Measurements from ENCODE around the gene OR5H14. TPM values are rescaled to one million over a fixed set of nuclear protein-coding genes. Genes with fewer than 3 reads are reported as not detected.
A peak's percentile ranks its signal among the peaks of the same experiment; 100 is the strongest.

OR5H14 gene
- total and polyA plus RNA-seq, 2 of the 13 experiments (the other 11 are each of a cell fraction or from before 2014, with no cell fraction given): not detected

GRCh38 chr3:98185180-98185579, 37.9 kb downstream of the OR5H14 start:
- no peak for DNase-seq (ENCODE audit: low spot score)
- POLR2A ChIA-PET: no interaction called here
- peak; percentile 62 for ATAC-seq

More at GRCh38 chr3:98185180-98185579, 37.9 kb downstream of the OR5H14 start:
- CTCF ChIA-PET (ENCODE audit: low intra/inter-chr PET ratio, low total read pairs): interaction anchor here (1.0 kb wide), 1 partner anchor 146 kb away, joined by 3 read pairs; no protein-coding TSS in a partner anchor
- Histone ChIP-seq H3K27me3 (ENCODE audit: control insufficient read depth in 1 of 2, insufficient read depth in 2 of 2, low read length in 2 of 2) (no peaks in the 10 kb centered on the region), H3K9ac (ENCODE audit: insufficient read depth, low read depth, low read length) (no peak overlapping the region), H3K27ac (ENCODE audit: extremely low read length, insufficient read depth, low read length) (no peak overlapping the region), H3K9me3 (ENCODE audit: low read length) (no peaks in the 10 kb centered on the region), H4K20me1 (ENCODE audit: insufficient read depth, low read length) (no peaks in the 10 kb centered on the region), H3K4me1 (ENCODE audit: insufficient read depth, low read length) (no peaks in the 10 kb centered on the region), H3K4me3 (replicated peaks in 1 of 3; ENCODE audit: insufficient read depth in 1 of 3, low read depth in 2 of 3, low read length in 3 of 3) (no peak overlapping the region), H3K79me2 (ENCODE audit: insufficient read depth, low read length) (no peaks in the 10 kb centered on the region), H3K36me3 (replicated peaks in 1 of 2; ENCODE audit: control insufficient read depth in 1 of 2, insufficient read depth in 2 of 2, low read length in 2 of 2) (no peaks in the 10 kb centered on the region), H2AFZ (ENCODE audit: low read length) (no peak overlapping the region), H3K4me2 (ENCODE audit: low read depth, low read length) (no peak overlapping the region)
- in situ Hi-C loops (cut with HindIII; ENCODE audit: extremely low pct_ligation_motif_present, low pct_unique_long_range_greater_than_20kb) (no loop called here), intact Hi-C loops (cut with micrococcal nuclease; ENCODE audit: unreplicated experiment) (loop anchor here (1.0 kb wide), 1 partner anchor 146 kb away; no protein-coding TSS in a partner anchor)
- TF ChIP-seq ZNF282 (IDR thresholded peaks at IDR 0.05; ENCODE audit: partially characterized antibody): no peak
- TF ChIP-seq ZNF740 (CRISPR knock-in tag; IDR thresholded peaks at IDR 0.05): no peak
- TF ChIP-seq ZNF589 (CRISPR knock-in tag; conservative IDR thresholded peaks at IDR 0.05): no peak
- TF ChIP-seq NR2F6 (IDR thresholded peaks at IDR 0.05): no peak
- TF ChIP-seq NR2F6 (CRISPR knock-in tag; IDR thresholded peaks at IDR 0.05): no peak
- no peak for TF ChIP-seq KDM2A (CRISPR knock-in tag; IDR thresholded peaks at IDR 0.05; ENCODE audit: borderline replicate concordance, low read depth)
- no peak for TF ChIP-seq LBX2 (CRISPR knock-in tag; IDR thresholded peaks at IDR 0.05; ENCODE audit: borderline replicate concordance)
- TF ChIP-seq ZNF780A (CRISPR knock-in tag; IDR thresholded peaks at IDR 0.05): no peak
- TF ChIP-seq, protein P1, sequence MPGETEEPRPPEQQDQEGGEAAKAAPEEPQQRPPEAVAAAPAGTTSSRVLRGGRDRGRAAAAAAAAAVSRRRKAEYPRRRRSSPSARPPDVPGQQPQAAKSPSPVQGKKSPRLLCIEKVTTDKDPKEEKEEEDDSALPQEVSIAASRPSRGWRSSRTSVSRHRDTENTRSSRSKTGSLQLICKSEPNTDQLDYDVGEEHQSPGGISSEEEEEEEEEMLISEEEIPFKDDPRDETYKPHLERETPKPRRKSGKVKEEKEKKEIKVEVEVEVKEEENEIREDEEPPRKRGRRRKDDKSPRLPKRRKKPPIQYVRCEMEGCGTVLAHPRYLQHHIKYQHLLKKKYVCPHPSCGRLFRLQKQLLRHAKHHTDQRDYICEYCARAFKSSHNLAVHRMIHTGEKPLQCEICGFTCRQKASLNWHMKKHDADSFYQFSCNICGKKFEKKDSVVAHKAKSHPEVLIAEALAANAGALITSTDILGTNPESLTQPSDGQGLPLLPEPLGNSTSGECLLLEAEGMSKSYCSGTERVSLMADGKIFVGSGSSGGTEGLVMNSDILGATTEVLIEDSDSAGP (CRISPR knock-in tag; IDR thresholded peaks at IDR 0.05; ENCODE audit: borderline replicate concordance): no peak
- TF ChIP-seq HDAC2 (CRISPR knock-in tag; IDR thresholded peaks at IDR 0.05): no peak
- TF ChIP-seq SALL2 (CRISPR knock-in tag; IDR thresholded peaks at IDR 0.05): no peak
- TF ChIP-seq CTCF (CRISPR knock-in tag; IDR thresholded peaks at IDR 0.05): peak; percentile 22; the same call in 1 of the 2 replicates
- no peak for TF ChIP-seq ZNF547 (CRISPR knock-in tag; IDR thresholded peaks at IDR 0.05)
- no peak for TF ChIP-seq ZNF207 (IDR thresholded peaks at IDR 0.05; ENCODE audit: borderline replicate concordance)
- no peak for TF ChIP-seq NCOA2 (CRISPR knock-in tag; IDR thresholded peaks at IDR 0.05)
- TF ChIP-seq SMC3 (IDR thresholded peaks at IDR 0.05; ENCODE audit: low read length): peak; percentile 4; the same call in 1 of the 2 replicates
- BruUV-seq (replicated peaks): no TSS peak
- no peak for FAIRE-seq
